Breast epithelium (tissue), 3 donors: Measurements from ENCODE around the gene SLX4.

Experiments
- POLR2A ChIP-seq: fragments of 450-650 bp; IDR thresholded peaks from one replicate; pipeline ENCODE4 v1.6.1; 2016; ENCODE audit warnings: antibody characterized with exemption, mild to moderate bottlenecking, moderate library complexity
- POLR2AphosphoS5 ChIP-seq, 3 donors: sonication (generic); formaldehyde crosslinking; IDR thresholded peaks; one replicate each; pipeline ENCODE4 v1.6.1; 2017; ENCODE audit warnings: antibody characterized with exemption in 3 of 3
- TF ChIP-seq, protein P1 (sequence below), 3 donors: fragments of 450-650 bp; IDR thresholded peaks; one replicate each; pipeline ENCODE4 v1.5.1; 2016 to 2017; ENCODE audit warnings: antibody characterized with exemption in 3 of 3, mild to moderate bottlenecking in 3 of 3, moderate library complexity in 3 of 3

DNA sequence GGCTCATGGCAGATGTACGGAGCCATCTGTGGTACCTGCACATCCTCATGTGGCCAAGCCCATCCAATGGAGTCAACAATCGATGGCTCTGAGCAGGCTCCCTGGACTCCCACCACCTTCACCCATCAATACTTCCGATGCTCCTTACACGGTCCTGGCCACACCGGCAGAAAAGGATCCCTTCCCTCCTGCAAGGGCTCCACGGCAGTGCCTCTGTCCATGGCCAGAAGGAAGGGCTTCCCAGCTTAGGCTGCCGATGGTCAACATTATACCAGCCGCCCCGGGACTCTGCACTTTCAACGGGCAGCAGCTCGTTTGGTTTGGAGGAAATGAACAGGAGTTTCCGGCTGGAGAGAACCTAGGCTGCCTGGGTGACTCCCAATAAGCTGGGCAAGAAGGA is 13.2 kb downstream of the SLX4 start:
- TF ChIP-seq, protein P1, sequence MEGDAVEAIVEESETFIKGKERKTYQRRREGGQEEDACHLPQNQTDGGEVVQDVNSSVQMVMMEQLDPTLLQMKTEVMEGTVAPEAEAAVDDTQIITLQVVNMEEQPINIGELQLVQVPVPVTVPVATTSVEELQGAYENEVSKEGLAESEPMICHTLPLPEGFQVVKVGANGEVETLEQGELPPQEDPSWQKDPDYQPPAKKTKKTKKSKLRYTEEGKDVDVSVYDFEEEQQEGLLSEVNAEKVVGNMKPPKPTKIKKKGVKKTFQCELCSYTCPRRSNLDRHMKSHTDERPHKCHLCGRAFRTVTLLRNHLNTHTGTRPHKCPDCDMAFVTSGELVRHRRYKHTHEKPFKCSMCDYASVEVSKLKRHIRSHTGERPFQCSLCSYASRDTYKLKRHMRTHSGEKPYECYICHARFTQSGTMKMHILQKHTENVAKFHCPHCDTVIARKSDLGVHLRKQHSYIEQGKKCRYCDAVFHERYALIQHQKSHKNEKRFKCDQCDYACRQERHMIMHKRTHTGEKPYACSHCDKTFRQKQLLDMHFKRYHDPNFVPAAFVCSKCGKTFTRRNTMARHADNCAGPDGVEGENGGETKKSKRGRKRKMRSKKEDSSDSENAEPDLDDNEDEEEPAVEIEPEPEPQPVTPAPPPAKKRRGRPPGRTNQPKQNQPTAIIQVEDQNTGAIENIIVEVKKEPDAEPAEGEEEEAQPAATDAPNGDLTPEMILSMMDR (IDR thresholded peaks at IDR 0.05), result no peak
- TF ChIP-seq POLR2AphosphoS5 (IDR thresholded peaks at IDR 0.05), result no peak
- TF ChIP-seq POLR2A, result no peak
